ENCODE data around the gene TNC.
A peak's percentile ranks its signal among the peaks of the same experiment; 100 is the strongest.

TNC gene

DNA sequence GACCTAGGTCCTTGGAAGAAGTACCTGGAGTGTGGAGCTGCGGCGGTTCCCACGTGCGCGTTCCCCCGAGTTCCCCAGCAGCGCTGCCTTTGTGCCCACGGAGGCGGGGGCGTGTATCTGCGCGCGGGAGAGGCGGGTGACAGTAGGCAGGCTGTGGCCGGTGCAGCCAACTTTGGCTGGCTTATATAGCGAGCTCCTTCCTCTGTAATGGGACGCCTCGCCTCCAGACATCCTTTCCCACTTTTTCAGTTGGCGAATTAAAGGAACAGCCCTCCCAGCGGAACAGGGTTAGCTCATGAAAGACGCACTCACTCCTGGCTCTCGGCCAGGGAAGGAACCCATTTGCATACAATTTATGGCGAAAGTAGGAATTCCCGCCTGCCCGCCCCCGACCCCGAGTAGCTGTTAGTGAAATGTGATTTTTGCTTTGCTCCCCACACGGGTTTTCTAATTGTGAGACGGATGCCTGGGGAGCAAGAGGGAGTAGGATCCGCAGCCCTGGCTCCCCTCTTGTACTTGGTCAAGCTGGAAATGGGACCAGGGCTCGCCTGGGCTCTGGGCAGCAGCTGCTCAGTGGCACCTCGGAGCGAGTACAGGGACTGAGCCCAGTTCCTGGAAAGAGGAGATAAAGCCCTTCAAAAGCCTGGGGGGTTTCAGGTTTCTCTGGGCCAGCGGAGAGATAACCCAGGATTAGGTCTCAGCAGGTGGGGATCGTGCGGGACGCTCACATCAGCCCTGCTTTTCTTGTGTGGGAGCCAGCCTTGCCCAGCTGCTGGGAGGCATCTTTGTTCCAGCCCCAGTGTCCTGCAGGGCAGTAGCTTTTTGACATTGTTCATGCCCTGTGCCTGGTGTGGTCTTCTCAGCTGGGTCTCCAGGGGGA, at the start of gene TNC:
TNC (minus strand) TSS at position 159 of the 880 bp plus-strand sequence. CDS start 27,139 bp downstream, outside the sequence.
- peak; percentile 68 for DNase-seq (ENCODE audit: low read depth)

DNA sequence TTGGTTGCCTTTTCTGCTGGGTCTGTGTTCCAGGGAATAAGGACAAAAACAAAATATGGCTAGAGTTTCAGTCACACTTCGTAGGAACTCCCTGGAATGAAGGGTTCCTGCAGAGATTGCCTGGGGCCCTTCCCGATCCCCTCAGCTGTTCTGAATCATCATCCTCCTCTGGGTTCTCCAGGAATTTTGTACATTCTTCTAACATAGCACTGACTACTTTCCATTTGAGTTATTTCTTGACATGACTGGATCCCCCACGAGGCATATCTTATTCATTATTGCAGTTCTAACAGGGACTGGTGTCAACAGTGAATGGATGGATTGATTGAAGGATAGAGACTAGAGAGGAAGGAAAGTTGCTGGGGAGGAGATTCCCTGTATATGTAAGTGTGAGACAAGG, 49.2 kb upstream of the TNC start:
- peak; percentile 85 for DNase-seq (ENCODE audit: low read depth)

DNA sequence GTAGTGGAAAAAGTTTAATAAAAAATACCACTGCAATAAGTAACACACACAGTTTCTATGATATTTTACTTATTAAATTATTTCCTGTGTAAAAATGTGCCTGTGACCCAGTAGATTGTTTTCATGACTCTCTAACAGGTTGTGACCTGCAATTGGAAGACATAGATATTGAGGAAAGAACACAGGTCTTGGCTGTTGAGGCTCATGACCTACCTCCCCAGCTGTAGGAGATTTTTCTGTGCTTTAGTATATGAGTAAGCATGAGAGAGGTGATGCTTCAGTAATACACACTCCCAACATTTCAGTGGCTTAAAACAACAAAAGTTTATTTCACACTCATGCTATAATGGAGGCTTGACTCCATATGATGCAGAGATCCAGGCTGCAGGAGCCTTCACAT, 47.3 kb upstream of the TNC start:
- DNase-seq (ENCODE audit: low read depth): no peak

DNA sequence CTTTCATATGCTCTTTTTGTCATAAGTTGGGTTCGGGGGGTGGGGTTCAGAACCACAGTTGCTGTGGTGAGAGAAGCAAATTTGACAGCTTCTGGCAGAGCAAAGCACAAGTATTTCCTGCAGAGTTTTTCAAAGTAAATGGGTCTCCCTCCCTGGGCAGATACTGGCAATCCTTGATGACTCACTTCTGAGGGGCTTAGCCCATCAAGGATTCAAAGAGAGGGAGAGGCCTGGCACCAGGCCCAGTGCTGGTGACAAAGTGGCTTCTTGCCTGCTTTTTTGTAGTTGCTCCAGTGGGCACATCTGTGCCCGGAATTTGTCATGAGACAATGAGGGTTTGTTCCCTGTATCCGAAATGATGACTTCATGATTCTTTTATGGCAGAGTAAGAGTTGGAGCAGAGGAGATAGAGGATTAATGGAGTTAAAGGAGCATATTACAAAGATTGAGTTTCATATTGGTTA, 46.6 kb upstream of the TNC start:
- peak; percentile 24 for DNase-seq (ENCODE audit: low read depth)

DNA sequence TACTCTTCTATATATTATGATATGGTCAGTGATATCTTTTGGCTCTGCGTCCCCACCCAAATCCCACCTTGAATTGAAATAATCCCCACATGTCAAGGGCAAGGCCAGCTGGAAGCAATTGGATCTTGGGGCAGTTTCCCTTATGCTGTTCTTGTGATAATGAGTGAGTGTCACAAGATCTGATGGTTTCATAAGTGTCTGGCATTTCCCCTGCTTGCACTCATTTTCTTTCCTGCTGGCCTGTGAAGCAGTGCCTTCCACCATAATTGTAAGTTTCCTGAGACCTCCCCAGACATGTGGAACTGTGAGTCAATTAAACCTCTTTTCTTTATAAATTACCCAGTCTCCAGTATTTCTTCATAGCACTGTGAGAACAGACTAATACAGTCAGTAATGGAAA, 45.0 kb upstream of the TNC start:
- DNase-seq (ENCODE audit: low read depth): no peak

DNA sequence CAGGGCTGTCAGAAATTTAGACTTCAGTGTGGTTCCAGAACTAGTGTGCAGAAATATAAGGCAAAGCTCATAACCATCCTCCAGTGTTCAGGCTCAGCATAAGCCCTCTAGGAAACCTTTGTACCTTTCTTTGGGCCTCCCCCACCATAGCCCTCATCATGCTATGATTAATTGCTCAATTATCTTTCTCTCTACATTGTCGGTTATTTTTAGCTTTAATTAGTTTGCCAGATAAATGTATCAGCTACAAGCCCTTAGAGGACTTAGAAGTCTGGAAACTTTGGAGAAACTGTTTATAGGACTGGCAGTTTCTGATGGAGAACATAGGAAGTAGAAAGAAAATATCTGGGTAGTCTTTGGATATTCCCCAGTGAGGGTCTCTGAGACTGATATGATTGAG, 43.5 kb upstream of the TNC start:
- DNase-seq (ENCODE audit: low read depth): no peak

DNA sequence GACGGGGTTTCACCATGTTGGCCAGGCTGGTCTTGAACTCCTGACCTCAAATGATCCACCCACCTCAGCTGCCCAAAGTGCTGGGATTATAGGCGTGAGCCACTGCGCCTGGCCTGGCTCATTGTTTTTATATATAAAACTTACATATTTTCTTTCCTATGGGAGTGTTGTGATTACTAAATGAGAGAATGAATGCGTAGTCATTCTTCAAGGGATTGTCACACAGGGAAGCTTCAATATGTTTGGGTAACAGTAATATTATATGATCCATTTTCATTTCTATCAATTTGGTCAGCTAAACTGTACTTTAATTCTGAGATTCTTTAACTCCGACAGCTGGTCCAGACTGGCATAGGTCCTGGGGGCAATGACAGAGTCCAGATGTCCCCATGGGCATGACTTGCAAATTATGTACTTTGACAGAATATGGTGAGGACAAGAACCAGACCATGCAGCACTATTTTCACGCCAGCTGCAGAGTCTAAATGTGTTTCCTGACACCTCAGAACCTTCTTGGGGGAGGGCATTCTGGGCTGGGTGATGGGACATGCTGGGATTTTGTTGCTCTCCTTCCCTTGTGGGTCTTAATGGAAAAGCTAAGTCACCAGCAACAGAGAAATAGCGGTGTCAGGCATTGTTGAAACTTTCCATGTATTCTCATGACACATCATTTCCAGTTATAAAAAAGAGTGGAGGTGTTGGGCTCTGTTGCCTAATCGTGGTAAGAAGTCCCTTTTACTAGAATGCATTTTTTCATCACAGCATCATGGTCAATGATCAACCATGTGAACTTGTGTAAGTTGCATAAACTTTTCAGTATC, 40.9 kb upstream of the TNC start:
- DNase-seq (ENCODE audit: low read depth): peak; percentile 83

DNA sequence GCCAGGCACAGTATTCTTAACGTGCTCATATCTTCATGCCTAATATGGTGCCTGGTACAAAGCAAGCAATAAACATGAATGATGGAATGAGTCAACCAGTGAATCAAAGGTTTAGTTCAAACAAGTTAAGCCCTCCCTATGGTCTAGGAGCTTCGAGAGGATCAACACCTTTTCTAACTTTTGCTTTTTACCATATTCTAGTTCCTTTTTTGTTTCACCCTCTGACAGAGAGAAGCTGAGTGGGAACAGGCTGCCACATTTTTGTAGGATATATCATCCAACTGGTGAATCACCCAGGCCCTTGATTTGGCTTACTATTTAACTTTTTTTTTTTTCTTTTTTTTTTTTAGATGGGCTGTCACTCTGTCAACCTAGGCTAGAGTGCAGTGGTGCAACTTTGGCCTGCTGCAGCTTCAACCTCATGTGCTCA, 39.3 kb upstream of the TNC start:
- DNase-seq (ENCODE audit: low read depth): peak; percentile 96

DNA sequence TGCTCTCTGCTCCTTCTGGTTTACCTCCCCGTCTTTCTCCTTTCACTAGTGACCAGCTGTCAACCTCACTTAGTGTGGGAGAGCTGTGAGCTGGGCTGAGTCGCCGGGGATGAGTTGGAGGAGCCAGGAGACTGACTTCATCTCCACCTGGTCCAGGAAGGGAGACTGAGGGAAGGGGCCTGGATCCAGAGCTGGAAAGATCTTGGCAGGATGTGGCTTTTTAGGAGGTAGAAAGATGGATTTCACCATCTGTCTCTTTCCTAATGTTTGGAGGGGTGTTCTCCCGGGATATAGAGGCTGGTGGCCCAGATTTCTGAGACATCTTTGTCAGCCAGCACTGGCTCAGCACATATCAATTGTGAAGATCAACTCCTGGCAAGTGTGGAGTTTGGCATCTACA, 37.1 kb upstream of the TNC start:
- DNase-seq (ENCODE audit: low read depth): no peak

DNA sequence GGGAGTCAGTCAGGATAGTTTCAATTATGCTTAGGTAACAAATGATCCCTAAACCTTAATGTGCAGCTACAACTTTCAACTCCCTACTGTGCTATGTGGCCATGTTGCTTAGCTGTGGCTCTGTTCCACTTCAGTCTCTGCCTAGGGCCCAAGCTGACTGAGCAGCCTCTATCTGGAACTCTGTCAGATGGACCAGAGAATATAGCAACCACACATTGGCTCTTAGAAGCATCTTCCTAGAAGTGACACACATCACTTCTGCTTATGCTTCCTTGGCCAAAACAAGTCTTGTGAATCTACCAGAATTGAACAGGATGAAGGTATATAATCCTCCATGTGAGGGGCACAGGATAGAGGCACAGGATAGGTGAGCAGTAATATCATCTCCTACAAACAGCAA, 36.7 kb upstream of the TNC start:
- no peak for DNase-seq (ENCODE audit: low read depth)

DNA sequence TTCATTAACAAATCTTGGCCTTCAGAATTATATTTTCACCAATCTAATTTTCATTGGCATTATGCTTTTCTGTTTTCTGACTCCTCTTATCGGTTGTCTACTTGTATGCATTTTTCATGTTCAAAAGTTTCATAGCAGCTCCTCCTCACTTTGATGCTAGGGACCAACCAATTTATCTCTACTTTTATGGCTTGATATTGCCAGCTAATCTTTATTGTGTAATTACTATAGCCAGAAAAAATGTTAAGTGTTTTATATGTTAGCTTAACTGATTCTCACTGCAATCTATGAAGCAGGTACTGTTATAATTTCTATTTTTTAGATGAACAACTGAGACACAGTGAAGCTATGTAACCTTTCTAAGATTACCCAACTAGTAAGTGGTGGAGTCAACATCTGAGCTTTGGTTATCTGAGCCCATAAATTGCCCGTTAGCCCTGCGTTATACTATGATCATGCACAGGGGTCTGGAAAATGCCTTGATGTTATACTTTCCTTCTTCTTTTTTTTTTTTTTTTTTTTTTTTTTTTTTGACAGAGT, 34.4 kb upstream of the TNC start:
- DNase-seq (ENCODE audit: low read depth): no peak

DNA sequence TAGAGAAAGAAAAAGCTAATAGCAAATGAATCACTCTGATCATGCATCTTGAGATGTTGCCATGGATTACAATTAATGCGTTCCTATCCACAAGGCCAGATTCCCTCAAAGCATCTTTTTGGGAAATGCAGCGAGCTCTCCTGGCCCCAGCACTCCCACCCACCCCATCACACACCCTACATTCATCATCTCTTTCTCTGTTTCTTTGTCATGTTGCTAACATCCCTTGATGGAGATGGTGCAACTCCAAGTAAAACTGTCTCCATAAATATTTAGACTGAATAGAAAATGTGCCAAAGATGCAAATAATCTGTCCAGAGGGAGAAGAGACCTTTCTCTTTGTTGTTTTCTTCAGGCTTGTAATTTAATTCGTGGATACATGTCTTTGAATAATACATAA, 30.8 kb upstream of the TNC start:
- no peak for DNase-seq (ENCODE audit: low read depth)

DNA sequence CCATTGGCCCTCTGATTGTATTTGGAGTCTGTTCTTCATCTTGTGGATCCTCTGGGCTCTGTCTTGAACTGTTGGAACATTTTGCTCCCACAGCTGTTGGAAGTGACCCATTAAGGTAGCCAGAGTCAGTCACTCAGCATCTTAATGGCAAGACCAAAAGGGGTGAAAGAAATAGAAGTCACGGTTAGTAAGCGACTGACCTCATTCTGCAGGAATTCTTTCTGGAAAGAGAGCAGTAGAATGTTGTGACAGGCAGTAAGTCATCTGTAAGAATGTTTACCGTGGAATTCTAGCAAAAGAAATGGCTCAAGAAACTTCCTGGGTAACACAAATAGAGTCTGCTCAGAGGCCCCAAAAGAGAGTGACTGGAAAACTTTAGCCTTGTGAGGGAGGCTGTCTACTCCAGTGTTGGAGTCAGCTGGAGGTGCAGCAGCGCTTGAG, 28.6 kb upstream of the TNC start:
- DNase-seq (ENCODE audit: low read depth): peak; percentile 95

DNA sequence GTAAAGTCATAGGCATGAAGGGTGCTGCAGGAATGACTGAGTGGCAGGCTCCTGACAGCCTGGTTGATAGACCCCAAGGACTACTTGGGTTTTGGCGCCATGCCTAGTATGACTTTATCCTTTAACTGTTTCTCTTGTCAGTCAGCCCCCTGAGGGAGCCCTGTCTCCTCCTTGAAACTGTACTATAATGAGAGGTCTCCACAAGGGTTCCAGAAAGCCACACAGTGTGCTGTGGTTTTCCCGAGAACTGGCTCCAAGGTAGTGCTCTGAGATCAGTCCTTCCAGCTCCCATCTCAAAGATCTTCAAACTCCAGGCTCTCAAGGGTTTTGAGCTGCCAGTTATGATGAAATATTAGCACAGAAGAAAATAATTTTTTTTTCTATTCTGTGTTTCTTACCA, 26.7 kb upstream of the TNC start:
- peak; percentile 61 for DNase-seq (ENCODE audit: low read depth)

DNA sequence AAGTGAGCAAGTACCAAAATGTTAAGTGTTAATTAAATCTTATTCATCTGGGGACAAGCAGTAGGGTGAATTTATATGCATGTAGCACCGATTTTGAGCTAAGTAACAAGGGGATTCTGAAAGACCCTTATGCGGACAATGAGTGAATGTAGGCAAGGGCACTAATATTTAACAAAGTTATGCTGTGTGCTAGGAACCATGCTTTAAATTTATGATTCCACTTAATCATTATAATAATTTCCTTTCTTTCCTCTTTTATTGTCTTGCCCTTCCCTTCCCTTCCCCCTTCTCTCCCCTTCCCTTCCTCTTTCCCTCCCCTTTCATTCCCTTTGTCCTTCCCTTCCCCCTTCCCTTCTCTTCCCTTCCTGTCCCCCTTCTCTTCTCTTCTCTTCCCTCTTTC, 25.7 kb upstream of the TNC start:
- DNase-seq (ENCODE audit: low read depth): no peak

DNA sequence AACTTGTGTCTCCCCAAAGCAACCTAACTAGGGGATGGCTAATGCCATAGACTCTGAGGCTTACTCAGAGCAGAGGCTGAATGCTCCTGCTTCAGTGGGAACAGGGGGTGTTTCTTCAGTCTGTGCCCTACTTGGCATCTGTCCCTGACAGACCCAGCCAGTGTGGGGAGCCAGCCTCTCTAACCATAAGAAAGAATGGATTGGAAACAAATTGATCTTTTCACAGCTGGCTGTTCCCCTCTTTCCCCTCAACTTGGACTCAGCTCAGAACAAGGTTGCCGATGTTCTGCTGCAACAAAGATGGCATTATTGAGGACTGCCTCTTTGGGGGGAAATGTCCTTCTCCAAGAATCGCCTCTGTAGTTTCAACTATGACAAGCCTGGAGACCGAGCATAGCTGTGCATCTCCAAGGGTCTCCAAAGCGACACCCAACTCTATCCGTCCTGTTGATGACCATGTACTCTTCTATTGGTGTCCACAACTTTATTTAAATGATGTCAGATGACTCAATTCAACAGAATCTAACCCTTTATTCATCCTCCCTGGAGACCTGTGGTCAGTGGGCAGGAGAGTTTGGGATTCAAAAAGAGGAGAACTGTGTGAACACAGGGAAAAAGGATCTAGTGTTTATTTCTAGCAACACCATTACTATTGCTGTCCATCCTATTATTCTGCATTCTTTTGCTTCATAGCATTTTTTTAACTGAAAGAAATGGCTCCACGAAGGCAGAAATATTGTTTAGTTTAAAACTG, 24.7 kb upstream of the TNC start:
- DNase-seq (ENCODE audit: low read depth): no peak

DNA sequence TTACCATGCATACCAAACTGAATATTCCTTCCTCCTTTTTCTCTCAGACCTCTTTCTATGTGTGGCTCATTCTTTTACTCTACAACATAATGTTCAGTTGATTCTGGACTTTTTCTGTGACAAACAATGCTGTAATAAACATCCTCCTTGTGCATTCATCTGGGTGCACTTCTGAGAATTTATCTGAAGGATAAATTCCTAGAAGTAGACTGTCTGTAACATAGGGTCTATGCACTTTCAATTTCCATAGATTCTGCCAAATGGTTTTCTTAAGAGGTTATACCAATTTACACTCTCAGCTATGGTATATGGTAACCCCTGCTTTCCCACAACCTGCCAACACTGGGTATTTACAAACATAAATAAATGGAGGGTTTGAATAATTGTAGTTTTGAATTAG, 24.1 kb upstream of the TNC start:
- DNase-seq (ENCODE audit: low read depth): no peak

DNA sequence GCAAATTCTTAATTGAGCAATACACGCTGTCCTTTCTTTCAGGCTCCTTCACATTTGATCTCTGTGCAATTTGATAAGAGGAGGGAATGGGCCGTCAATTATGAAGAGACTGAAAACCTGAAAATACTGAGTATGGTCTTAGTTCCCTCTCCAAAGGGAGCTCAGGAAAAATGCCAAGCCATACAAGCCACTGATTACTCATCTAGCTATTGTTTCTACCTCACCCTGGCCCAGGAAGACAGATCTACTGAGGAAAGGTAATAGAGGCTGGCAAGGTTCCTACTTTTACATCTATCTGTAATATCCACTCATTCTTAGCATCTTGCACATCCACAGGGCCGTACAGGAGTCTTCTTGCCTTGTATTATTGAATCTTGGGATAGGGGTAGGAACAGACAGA, 23.7 kb upstream of the TNC start:
- DNase-seq (ENCODE audit: low read depth): no peak

DNA sequence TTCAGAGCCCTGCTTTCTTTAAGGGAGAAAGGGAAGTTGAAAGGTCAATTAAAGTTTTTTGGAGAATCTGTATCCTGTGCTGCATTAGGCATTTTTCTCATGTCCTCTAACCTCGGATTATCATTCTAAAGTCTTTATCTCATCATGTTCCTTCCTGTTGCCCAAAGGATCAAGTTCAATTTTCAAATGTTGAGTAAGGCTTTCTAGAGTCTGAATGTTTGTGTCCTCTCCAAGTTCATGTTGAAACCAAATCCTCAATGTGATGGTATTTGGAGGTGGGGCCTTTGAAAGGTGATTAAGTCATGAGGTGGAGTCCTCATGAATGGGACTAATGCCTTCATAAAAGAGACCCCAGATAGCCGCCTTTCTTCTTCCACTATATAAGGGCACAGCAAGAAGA, 20.2 kb upstream of the TNC start:
- peak; percentile 71 for DNase-seq (ENCODE audit: low read depth)

DNA sequence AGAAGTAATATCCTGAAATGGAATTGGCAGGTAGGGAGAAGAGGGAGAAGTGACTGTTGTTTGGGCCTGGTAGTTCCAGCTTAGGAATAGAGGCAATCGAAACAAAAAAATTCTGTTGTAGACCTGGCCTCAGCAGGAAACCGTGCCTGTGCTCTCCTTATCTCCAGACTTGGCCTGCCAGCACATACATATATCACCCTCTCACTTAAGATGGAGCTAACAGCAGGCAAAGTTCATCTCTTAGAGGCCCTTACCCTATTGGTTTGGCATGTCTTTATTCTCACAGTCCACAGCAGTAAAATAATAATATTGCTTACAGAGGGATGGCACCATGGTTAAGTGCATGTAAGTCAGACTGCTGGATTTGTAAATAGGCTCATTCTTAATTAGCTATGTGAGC, 19.6 kb upstream of the TNC start:
- peak; percentile 74 for DNase-seq (ENCODE audit: low read depth)

DNA sequence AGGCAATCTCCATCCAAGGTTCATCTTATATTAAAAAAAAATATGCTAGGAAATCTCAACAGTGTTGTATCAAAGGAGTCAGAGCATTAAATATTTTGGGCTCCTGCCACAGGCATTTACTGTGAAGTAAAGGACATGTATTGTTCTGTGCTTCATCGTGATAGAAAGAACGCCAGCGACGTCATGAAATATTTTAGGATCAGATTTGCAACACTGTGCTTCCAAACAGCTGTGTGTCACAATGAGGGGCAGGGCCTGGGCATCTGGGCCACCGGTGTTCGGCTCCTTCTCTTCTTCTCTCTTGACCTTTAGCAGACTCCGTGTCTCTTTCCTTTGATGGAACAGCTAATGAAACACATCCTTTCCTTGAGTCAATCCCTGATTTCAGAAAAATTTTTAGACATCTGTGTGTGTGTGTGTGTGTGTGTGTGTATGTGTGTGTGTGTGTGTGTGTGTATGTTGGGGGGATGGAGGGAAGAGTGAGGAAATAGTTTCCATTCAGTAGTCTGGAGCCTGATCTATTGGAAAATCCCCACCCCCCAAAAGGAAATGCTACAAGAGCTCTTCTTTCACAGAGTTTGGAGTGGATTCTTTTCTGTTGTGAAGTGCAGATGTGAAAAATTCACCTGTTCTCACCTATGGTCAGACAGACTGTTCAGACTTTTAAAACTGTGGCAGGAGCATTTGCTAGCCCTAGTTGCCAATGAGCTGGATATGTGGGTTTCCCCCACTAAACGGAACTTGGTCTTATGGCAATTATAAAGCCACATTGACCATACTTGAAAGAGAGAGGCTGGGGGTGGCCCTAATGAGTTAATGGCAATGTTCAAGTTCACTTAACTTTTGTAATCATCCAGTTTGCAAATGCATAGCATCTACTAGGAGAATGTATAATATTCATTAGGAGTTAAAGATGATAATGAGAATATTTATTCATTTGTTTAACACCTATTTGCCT, 18.1 kb upstream of the TNC start:
- no peak for DNase-seq (ENCODE audit: low read depth)
